ENCODE data around the gene SLIT2.

The SLIT2 gene

GRCh38 chr4:20251796-20252655 lies at the start of gene SLIT2:
TSS of gene SLIT2 (plus strand) at chr4:20251905. CDS start at chr4:20253816, 1,911 bp downstream.
- Mint-ChIP-seq H3K4me3 (peak within 1 kb of the TSS; percentile 14), H3K36me3 (ENCODE audit: low read depth) (no peaks in the 10 kb centered on the region), H3K27ac (no peak within 1 kb of the TSS), H3K9me3 (no peaks in the 10 kb centered on the region), H3K4me1 (ENCODE audit: low read depth) (no peaks in the 10 kb centered on the region), H3K27me3 (peaks cover 66% of the 10 kb centered on the region)
- intact Hi-C loops (cut with micrococcal nuclease): no loop called here

GRCh38 chr4:20203508-20203907 lies 48.2 kb upstream of the SLIT2 start:
- Mint-ChIP-seq H3K9me3 (no peaks in the 10 kb centered on the region), H3K36me3 (ENCODE audit: low read depth) (no peaks in the 10 kb centered on the region), H3K4me3 (no peak overlapping the region), H3K27ac (no peak overlapping the region), H3K27me3 (no peaks in the 10 kb centered on the region), H3K4me1 (ENCODE audit: low read depth) (no peaks in the 10 kb centered on the region)
- intact Hi-C loops (cut with micrococcal nuclease): no loop called here

- H3K9me3 Mint-ChIP-seq: peaks cover 6% of the 10 kb centered on the region
- intact Hi-C loops (cut with micrococcal nuclease): no loop called here
- no peaks in the 10 kb centered on the region for H3K36me3 Mint-ChIP-seq (ENCODE audit: low read depth)
- no peak overlapping the region for H3K27ac Mint-ChIP-seq
- no peaks in the 10 kb centered on the region for H3K27me3 Mint-ChIP-seq
- H3K4me3 Mint-ChIP-seq: no peak overlapping the region
- no peaks in the 10 kb centered on the region for H3K4me1 Mint-ChIP-seq (ENCODE audit: low read depth)
These were observed 34.2 kb upstream of the SLIT2 start for GRCh38 chr4:20217521-20217920.

GRCh38 chr4:20217951-20218350 lies 33.8 kb upstream of the SLIT2 start:
- Mint-ChIP-seq H3K36me3 (ENCODE audit: low read depth) (no peaks in the 10 kb centered on the region), H3K9me3 (peaks cover 11% of the 10 kb centered on the region), H3K27ac (no peak overlapping the region), H3K27me3 (no peaks in the 10 kb centered on the region), H3K4me1 (ENCODE audit: low read depth) (no peaks in the 10 kb centered on the region), H3K4me3 (no peak overlapping the region)
- intact Hi-C loops (cut with micrococcal nuclease): no loop called here

GRCh38 chr4:20219521-20219920 lies 32.2 kb upstream of the SLIT2 start:
- peaks cover 20% of the 10 kb centered on the region for H3K9me3 Mint-ChIP-seq
- H3K36me3 Mint-ChIP-seq (ENCODE audit: low read depth): no peaks in the 10 kb centered on the region
- H3K4me3 Mint-ChIP-seq: no peak overlapping the region
- no peaks in the 10 kb centered on the region for H3K4me1 Mint-ChIP-seq (ENCODE audit: low read depth)
- intact Hi-C loops (cut with micrococcal nuclease): no loop called here
- H3K27ac Mint-ChIP-seq: no peak overlapping the region
- no peaks in the 10 kb centered on the region for H3K27me3 Mint-ChIP-seq

- no peak overlapping the region for H3K4me3 Mint-ChIP-seq
- H3K27me3 Mint-ChIP-seq: no peaks in the 10 kb centered on the region
- no peaks in the 10 kb centered on the region for H3K36me3 Mint-ChIP-seq (ENCODE audit: low read depth)
- H3K9me3 Mint-ChIP-seq: no peaks in the 10 kb centered on the region
- intact Hi-C loops (cut with micrococcal nuclease): no loop called here
- H3K27ac Mint-ChIP-seq: no peak overlapping the region
- no peaks in the 10 kb centered on the region for H3K4me1 Mint-ChIP-seq (ENCODE audit: low read depth)
These were observed 13.7 kb upstream of the SLIT2 start for GRCh38 chr4:20237894-20238537.

GRCh38 chr4:20248155-20248558 lies 3.5 kb upstream of the SLIT2 start:
- intact Hi-C loops (cut with micrococcal nuclease): loop anchor here (5.0 kb wide), 2 partner anchors 1026 to 1561 kb away; no protein-coding TSS in a partner anchor
- no peaks in the 10 kb centered on the region for H3K9me3 Mint-ChIP-seq
- peaks cover 36% of the 10 kb centered on the region for H3K27me3 Mint-ChIP-seq
- H3K27ac Mint-ChIP-seq: no peak overlapping the region
- no peak overlapping the region for H3K4me3 Mint-ChIP-seq
- H3K36me3 Mint-ChIP-seq (ENCODE audit: low read depth): no peaks in the 10 kb centered on the region
- H3K4me1 Mint-ChIP-seq (ENCODE audit: low read depth): no peaks in the 10 kb centered on the region

- no peaks in the 10 kb centered on the region for H3K36me3 Mint-ChIP-seq (ENCODE audit: low read depth)
- H3K27me3 Mint-ChIP-seq: peaks cover 47% of the 10 kb centered on the region
- H3K4me3 Mint-ChIP-seq: no peak overlapping the region
- no peaks in the 10 kb centered on the region for H3K9me3 Mint-ChIP-seq
- no peaks in the 10 kb centered on the region for H3K4me1 Mint-ChIP-seq (ENCODE audit: low read depth)
- H3K27ac Mint-ChIP-seq: no peak overlapping the region
- intact Hi-C loops (cut with micrococcal nuclease): loop anchor here (5.0 kb wide), 2 partner anchors 1027 to 1562 kb away; no protein-coding TSS in a partner anchor
These were observed 2.4 kb upstream of the SLIT2 start for GRCh38 chr4:20249333-20249732.

- Mint-ChIP-seq H3K9me3 (no peaks in the 10 kb centered on the region), H3K4me1 (ENCODE audit: low read depth) (no peaks in the 10 kb centered on the region), H3K27me3 (peaks cover 63% of the 10 kb centered on the region), H3K4me3 (no peak overlapping the region), H3K36me3 (ENCODE audit: low read depth) (no peaks in the 10 kb centered on the region), H3K27ac (no peak overlapping the region)
- intact Hi-C loops (cut with micrococcal nuclease): no loop called here
These were observed 492 bp upstream of the SLIT2 start for GRCh38 chr4:20251031-20251795.

GRCh38 chr4:20252656-20253282 lies 1.1 kb downstream of the SLIT2 start:
- Mint-ChIP-seq H3K36me3 (ENCODE audit: low read depth) (no peaks in the 10 kb centered on the region), H3K9me3 (no peaks in the 10 kb centered on the region), H3K27ac (no peak overlapping the region), H3K4me3 (no peak overlapping the region), H3K27me3 (peaks cover 66% of the 10 kb centered on the region), H3K4me1 (ENCODE audit: low read depth) (no peaks in the 10 kb centered on the region)
- intact Hi-C loops (cut with micrococcal nuclease): no loop called here

- Mint-ChIP-seq H3K9me3 (no peaks in the 10 kb centered on the region), H3K27ac (no peak overlapping the region), H3K36me3 (ENCODE audit: low read depth) (no peaks in the 10 kb centered on the region), H3K4me3 (no peak overlapping the region), H3K4me1 (ENCODE audit: low read depth) (no peaks in the 10 kb centered on the region), H3K27me3 (peaks cover 69% of the 10 kb centered on the region)
- intact Hi-C loops (cut with micrococcal nuclease): no loop called here
These were observed 1.6 kb downstream of the SLIT2 start for GRCh38 chr4:20253283-20253734.

- peaks cover 66% of the 10 kb centered on the region for H3K27me3 Mint-ChIP-seq
- H3K27ac Mint-ChIP-seq: no peak overlapping the region
- H3K9me3 Mint-ChIP-seq: no peaks in the 10 kb centered on the region
- intact Hi-C loops (cut with micrococcal nuclease): no loop called here
- no peaks in the 10 kb centered on the region for H3K36me3 Mint-ChIP-seq (ENCODE audit: low read depth)
- no peak overlapping the region for H3K4me3 Mint-ChIP-seq
- H3K4me1 Mint-ChIP-seq (ENCODE audit: low read depth): no peaks in the 10 kb centered on the region
These were observed 2.2 kb downstream of the SLIT2 start for GRCh38 chr4:20253735-20254409.

- H3K4me3 Mint-ChIP-seq: no peak overlapping the region
- no peak overlapping the region for H3K27ac Mint-ChIP-seq
- no peaks in the 10 kb centered on the region for H3K9me3 Mint-ChIP-seq
- peaks cover 63% of the 10 kb centered on the region for H3K27me3 Mint-ChIP-seq
- intact Hi-C loops (cut with micrococcal nuclease): no loop called here
- no peaks in the 10 kb centered on the region for H3K4me1 Mint-ChIP-seq (ENCODE audit: low read depth)
- no peaks in the 10 kb centered on the region for H3K36me3 Mint-ChIP-seq (ENCODE audit: low read depth)
These were observed 3.0 kb downstream of the SLIT2 start for GRCh38 chr4:20254511-20255250.

Measured in dendritic cell treated with granulocyte-macrophage colony-stimulating factor and Interleukin-4, amounts not matched to agents 40 ng/mL and 50 ng/mL, for 4 days (primary cell).